G401 (cell line): ENCODE data around the gene GCC2. TPM values are rescaled to one million over a fixed set of nuclear protein-coding genes. Genes with fewer than 3 reads are reported as not detected.
A peak's percentile ranks its signal among the peaks of the same experiment; 100 is the strongest.
"Not testable (repeated sequence)": the region's sequence is repeated elsewhere in the genome, so short reads cannot be mapped to it uniquely, and the experiment has no call there.

Source experiments
- DNase-seq: peaks from one replicate; pipeline ENCODE4 v3.0.0-alpha.2; 2015; ENCODE audit warnings: low spot score
- in situ Hi-C: cut with HindIII; loops from 2 replicates; pipeline ENCODE4 v1.10.0; 2016; ENCODE audit warnings: low sequenced_read_pairs, mixed read lengths
- total RNA-seq: library from RNA; depleted of rRNA; stranded (reverse); fragments of >200 nt; shearing (Covaris generic); gene quantifications from 2 replicates; pipeline ENCODE4 v1.2.3, GENCODE V29; 2014

GCC2 gene
- total RNA-seq, 1 experiment from 2014 or later: 18.9 TPM

GRCh38 chr2:108441712-108442111 is 7.3 kb upstream of the GCC2 start:
- in situ Hi-C loops: no loop called here
- no peak for DNase-seq

- DNase-seq: no peak
- in situ Hi-C loops: no loop called here
Observed at GRCh38 chr2:108444941-108445840, 3.8 kb upstream of the GCC2 start.

- no peak for DNase-seq
- in situ Hi-C loops: no loop called here
Observed at GRCh38 chr2:108446703-108447102, 2.3 kb upstream of the GCC2 start.

GRCh38 chr2:108447947-108448677 is 894 bp upstream of the GCC2 start:
- in situ Hi-C loops: no loop called here
- peak; percentile 27 for DNase-seq

GRCh38 chr2:108449410-108450130 is 564 bp downstream of the GCC2 start:
- in situ Hi-C loops: loop anchor here (25.0 kb wide), 1 partner anchor 113 kb away; no protein-coding TSS in a partner anchor
- DNase-seq: no peak

- in situ Hi-C loops: loop anchor here (25.0 kb wide), 1 partner anchor 111 kb away; no protein-coding TSS in a partner anchor
- no peak for DNase-seq
Observed at GRCh38 chr2:108450863-108451262, 1.9 kb downstream of the GCC2 start.

GRCh38 chr2:108451976-108452375 is 3.0 kb downstream of the GCC2 start:
- no peak for DNase-seq
- in situ Hi-C loops: loop anchor here (25.0 kb wide), 1 partner anchor 110 kb away; no protein-coding TSS in a partner anchor

GRCh38 chr2:108453530-108453929 is 4.5 kb downstream of the GCC2 start:
- in situ Hi-C loops: loop anchor here (25.0 kb wide), 1 partner anchor 109 kb away; no protein-coding TSS in a partner anchor
- DNase-seq: not testable (repeated sequence)

- in situ Hi-C loops: loop anchor here (25.0 kb wide), 1 partner anchor 108 kb away; no protein-coding TSS in a partner anchor
- DNase-seq: no peak
Observed at GRCh38 chr2:108454440-108454839, 5.4 kb downstream of the GCC2 start.

GRCh38 chr2:108455571-108455970 is 6.6 kb downstream of the GCC2 start:
- in situ Hi-C loops: loop anchor here (25.0 kb wide), 1 partner anchor 107 kb away; no protein-coding TSS in a partner anchor

GRCh38 chr2:108458082-108458481 is 9.1 kb downstream of the GCC2 start:
- in situ Hi-C loops: loop anchor here (25.0 kb wide), 1 partner anchor 104 kb away; no protein-coding TSS in a partner anchor

More at GRCh38 chr2:108455571-108455970, 6.6 kb downstream of the GCC2 start:
- no peak for DNase-seq

GRCh38 chr2:108459441-108459840 is 10.4 kb downstream of the GCC2 start:
- in situ Hi-C loops: loop anchor here (25.0 kb wide), 1 partner anchor 103 kb away; no protein-coding TSS in a partner anchor
- no peak for DNase-seq

More at GRCh38 chr2:108458082-108458481, 9.1 kb downstream of the GCC2 start:
- DNase-seq: no peak

GRCh38 chr2:108460345-108461037 is 11.5 kb downstream of the GCC2 start:
- in situ Hi-C loops: loop anchor here (25.0 kb wide), 1 partner anchor 102 kb away; no protein-coding TSS in a partner anchor
- DNase-seq: no peak

- in situ Hi-C loops: no loop called here
- DNase-seq: no peak
Observed at GRCh38 chr2:108477099-108477498, 28.1 kb downstream of the GCC2 start.

- no peak for DNase-seq
- in situ Hi-C loops: no loop called here
Observed at GRCh38 chr2:108485253-108485652, 36.2 kb downstream of the GCC2 start.

- in situ Hi-C loops: no loop called here
- no peak for DNase-seq
Observed at GRCh38 chr2:108490506-108491122, 41.6 kb downstream of the GCC2 start.

GRCh38 chr2:108491848-108492247 is 42.8 kb downstream of the GCC2 start:
- in situ Hi-C loops: no loop called here
- DNase-seq: no peak

GRCh38 chr2:108492364-108492763 is 43.4 kb downstream of the GCC2 start:
- in situ Hi-C loops: no loop called here
- DNase-seq: no peak
